Smooth muscle cell (in vitro differentiated cells): ENCODE measurements around the gene MTCL1. TPM values are rescaled to one million over a fixed set of nuclear protein-coding genes. Genes with fewer than 3 reads are reported as not detected.

Source experiments
- DNase-seq: peaks from one replicate; lab custom pipeline; 2025; ENCODE audit not compliant: unreplicated experiment; lab: John Stamatoyannopoulos, UW
- H2AFZ ChIP-seq: fragments of 200-600 bp; sonication (generic); 2 replicates; pipeline ENCODE4 v1.6.0; 2016; ENCODE audit warnings: antibody characterized with exemption, low read depth, mild to moderate bottlenecking
- H3F3A ChIP-seq: fragments of 200-600 bp; sonication (generic); 2 replicates; pipeline ENCODE4 v1.6.0; 2017; ENCODE audit warnings: antibody characterized with exemption, low read depth
- H3K27ac ChIP-seq: fragments of 200-600 bp; sonication (generic); 2 replicates; pipeline ENCODE4 v1.5.1; 2016; ENCODE audit warnings: low read depth, mild to moderate bottlenecking
- H3K27me3 ChIP-seq: fragments of 200-600 bp; sonication (generic); 2 replicates; pipeline ENCODE4 v1.6.1; 2016; ENCODE audit warnings: low read depth, mild to moderate bottlenecking
- H3K36me3 ChIP-seq: fragments of 200-600 bp; sonication (generic); 2 replicates; pipeline ENCODE4 v1.5.1; 2016; ENCODE audit warnings: low read depth
- H3K4me1 ChIP-seq: fragments of 200-600 bp; sonication (generic); 2 replicates; pipeline ENCODE4 v1.5.1; 2016; ENCODE audit warnings: low read depth
- H3K4me2 ChIP-seq: fragments of 200-600 bp; sonication (generic); 2 replicates; pipeline ENCODE4 v1.6.0; 2016; ENCODE audit warnings: mild to moderate bottlenecking
- H3K4me3 ChIP-seq: fragments of 200-600 bp; sonication (generic); 2 replicates; pipeline ENCODE4 v1.5.1; 2016; ENCODE audit warnings: mild to moderate bottlenecking
- H3K79me2 ChIP-seq: fragments of 200-600 bp; sonication (generic); 2 replicates; pipeline ENCODE4 v1.6.0; 2016; ENCODE audit warnings: low read depth, mild to moderate bottlenecking
- H3K9ac ChIP-seq: fragments of 200-600 bp; sonication (generic); 2 replicates; pipeline ENCODE4 v1.6.0; 2016; ENCODE audit warnings: low read depth
- H3K9me3 ChIP-seq: fragments of 200-600 bp; sonication (generic); replicated peaks from 2 replicates; pipeline ENCODE4 v1.5.1; 2016; ENCODE audit warnings: low read depth
- H4K20me1 ChIP-seq: fragments of 200-600 bp; sonication (generic); 2 replicates; pipeline ENCODE4 v1.6.0; 2016; ENCODE audit warnings: low read depth
- CTCF ChIP-seq: fragments of 200-600 bp; sonication (generic); IDR thresholded peaks from 2 replicates; pipeline ENCODE4 v1.5.1; 2017; ENCODE audit warnings: borderline replicate concordance, mild to moderate bottlenecking, antibody characterized with exemption; ENCODE audit not compliant: insufficient read depth, poor library complexity, severe bottlenecking
- WGBS: methylation state at CpG from one replicate; pipeline ENCODE4 v1.1.7; 2016; ENCODE audit warnings: low lambda C conversion rate; 5-methylcytosine and 5-hydroxymethylcytosine counted together
- polyA plus RNA-seq: library from polyadenylated mRNA; unstranded; fragments of >200 nt; fragmentation: Nextera tagmentation; extraction: Ambion mirVana; gene quantifications from 2 replicates; pipeline ENCODE4 v1.2.1, GENCODE V29; 2016
- total RNA-seq: library from RNA; depleted of rRNA; stranded (reverse); fragments of >200 nt; gene quantifications from 2 replicates; pipeline ENCODE4 v1.2.3, GENCODE V29; 2014

The MTCL1 gene
- total and polyA plus RNA-seq, 2 experiments from 2014 or later, result 5.5 to 15.2 TPM

GRCh38 chr18:8792688-8793316 is 87.4 kb downstream of the MTCL1 start:
- Histone ChIP-seq H4K20me1 (no peaks in the 10 kb centered on the region), H3K9me3 (no peaks in the 10 kb centered on the region), H3K79me2 (no peaks in the 10 kb centered on the region), H3F3A (no peaks in the 10 kb centered on the region), H3K9ac (no peak overlapping the region), H3K4me1 (peaks cover 14% of the 10 kb centered on the region), H3K4me2 (no peak overlapping the region), H3K27me3 (no peaks in the 10 kb centered on the region), H3K4me3 (no peak overlapping the region), H2AFZ (no peak overlapping the region), H3K27ac (no peak overlapping the region), H3K36me3 (no peaks in the 10 kb centered on the region)
- no peak for DNase-seq
- WGBS, result 90% methylated on average over 16 of the region's 16 CpGs
- TF ChIP-seq CTCF, result no peak

- WGBS, result 89% methylated on average over 13 of the region's 13 CpGs
- no peak overlapping the region for H3K9ac ChIP-seq
- no peaks in the 10 kb centered on the region for H3K36me3 ChIP-seq
- H3K9me3 ChIP-seq, result no peaks in the 10 kb centered on the region
- H4K20me1 ChIP-seq, result no peaks in the 10 kb centered on the region
- H3K79me2 ChIP-seq, result no peaks in the 10 kb centered on the region
- H3K27me3 ChIP-seq, result no peaks in the 10 kb centered on the region
- DNase-seq, result no peak
- no peak for TF ChIP-seq CTCF
- H3K4me3 ChIP-seq, result no peak overlapping the region
- H2AFZ ChIP-seq, result no peak overlapping the region
- H3F3A ChIP-seq, result no peaks in the 10 kb centered on the region
- H3K4me2 ChIP-seq, result no peak overlapping the region
- H3K27ac ChIP-seq, result no peak overlapping the region
- H3K4me1 ChIP-seq, result peaks cover 6% of the 10 kb centered on the region
These were observed 88.2 kb downstream of the MTCL1 start for GRCh38 chr18:8793445-8794155.

- no peak overlapping the region for H3K4me3 ChIP-seq
- no peak overlapping the region for H3K4me2 ChIP-seq
- no peaks in the 10 kb centered on the region for H3K27me3 ChIP-seq
- no peaks in the 10 kb centered on the region for H3K9me3 ChIP-seq
- no peak for TF ChIP-seq CTCF
- WGBS, result 69% methylated on average over 12 of the region's 12 CpGs
- no peak for DNase-seq
- no peak overlapping the region for H3K9ac ChIP-seq
- H4K20me1 ChIP-seq, result no peaks in the 10 kb centered on the region
- no peak overlapping the region for H2AFZ ChIP-seq
- H3K27ac ChIP-seq, result peak overlapping the region; percentile 28
- H3F3A ChIP-seq, result no peaks in the 10 kb centered on the region
- peaks cover 6% of the 10 kb centered on the region for H3K4me1 ChIP-seq
- no peaks in the 10 kb centered on the region for H3K79me2 ChIP-seq
- H3K36me3 ChIP-seq, result no peaks in the 10 kb centered on the region
These were observed 89.0 kb downstream of the MTCL1 start for GRCh38 chr18:8794156-8794933.
